ENCODE measurements around the gene RICTOR. TPM values are rescaled to one million over a fixed set of nuclear protein-coding genes. Genes with fewer than 3 reads are reported as not detected.

Gene RICTOR
- total and polyA plus RNA-seq, 9 of the 15 experiments (the other 6 are each of a cell fraction or from before 2014, with no cell fraction given): 13.9 to 46.6 (median 22.6) TPM

GRCh38 chr5:39076757-39077728 lies 2.8 kb upstream of the RICTOR start (continued):
- TF ChIP-seq HMGXB4 (CRISPR knock-in tag; IDR thresholded peaks at IDR 0.05): no peak
- no peak for TF ChIP-seq MBD1 (CRISPR knock-in tag; IDR thresholded peaks at IDR 0.05)
- TF ChIP-seq IRF9 (tag; IDR thresholded peaks at IDR 0.05): no peak
- no peak for TF ChIP-seq ZBTB7A (IDR thresholded peaks at IDR 0.05; ENCODE audit: borderline replicate concordance, control insufficient read depth, low read depth, low read length)
- TF ChIP-seq SPI1 (IDR thresholded peaks at IDR 0.05; ENCODE audit: borderline replicate concordance, low read depth, low read length): peak; percentile 97
- TF ChIP-seq NEUROD1 (IDR thresholded peaks at IDR 0.05; ENCODE audit: borderline replicate concordance, low read depth, low read length, partially characterized antibody): no peak
- no peak for TF ChIP-seq ZNF77 (CRISPR knock-in tag; IDR thresholded peaks at IDR 0.05)
- no peak for TF ChIP-seq ZNF79 (CRISPR knock-in tag; IDR thresholded peaks at IDR 0.05; ENCODE audit: low read depth)
- TF ChIP-seq ETS2 (tag; IDR thresholded peaks at IDR 0.05; ENCODE audit: borderline replicate concordance, poor library complexity, severe bottlenecking): no peak
- TF ChIP-seq SNAPC5 (CRISPR knock-in tag; IDR thresholded peaks at IDR 0.05): no peak
- TF ChIP-seq ARID3A (IDR thresholded peaks at IDR 0.05; ENCODE audit: borderline replicate concordance, low read depth, low read length): peak; percentile 94
- TF ChIP-seq ADNP (tag; IDR thresholded peaks at IDR 0.05): peak; percentile 68
- no peak for TF ChIP-seq NONO (IDR thresholded peaks at IDR 0.05; ENCODE audit: low read depth in 2 of 2, low read length in 1 of 2)
- TF ChIP-seq KHSRP (IDR thresholded peaks at IDR 0.05): no peak
- no peak for TF ChIP-seq ZNF224 (CRISPR knock-in tag; IDR thresholded peaks at IDR 0.05)
- TF ChIP-seq RFX5 (IDR thresholded peaks at IDR 0.05; ENCODE audit: low read depth, low read length): no peak
- no peak for TF ChIP-seq ARID3B (CRISPR knock-in tag; IDR thresholded peaks at IDR 0.05; ENCODE audit: borderline replicate concordance)
